NCI-H1436 (cell line): ENCODE data around the gene SSTR5.
"Not testable (repeated sequence)": the region's sequence is repeated elsewhere in the genome, so short reads cannot be mapped to it uniquely, and the experiment has no call there.

Source experiments
- DNase-seq: peaks from one replicate; lab custom pipeline; 2025; lab: John Stamatoyannopoulos, UW

Gene SSTR5

GRCh38 chr16:1073566-1074378 lies 1.2 kb downstream of the SSTR5 start:
- no peak for DNase-seq

GRCh38 chr16:1074379-1074649 lies 1.8 kb downstream of the SSTR5 start:
- no peak for DNase-seq

GRCh38 chr16:1075546-1075945 lies 3.0 kb downstream of the SSTR5 start:
- no peak for DNase-seq

GRCh38 chr16:1076801-1077576 lies 4.4 kb downstream of the SSTR5 start:
- DNase-seq = no peak

- DNase-seq = no peak
Observed at GRCh38 chr16:1077877-1078578, 5.5 kb downstream of the SSTR5 start.

- DNase-seq = no peak
Observed at GRCh38 chr16:1078579-1079021, 6.1 kb downstream of the SSTR5 start.

- no peak for DNase-seq
Observed at GRCh38 chr16:1079341-1079740, 6.8 kb downstream of the SSTR5 start.

GRCh38 chr16:1079786-1080525 lies 7.4 kb downstream of the SSTR5 start:
- no peak for DNase-seq

- no peak for DNase-seq
Observed at GRCh38 chr16:1080801-1081733, 8.5 kb downstream of the SSTR5 start.

GRCh38 chr16:1081734-1082265 lies 9.3 kb downstream of the SSTR5 start:
- DNase-seq = no peak

- DNase-seq = no peak
Observed at GRCh38 chr16:1082266-1082951, 9.9 kb downstream of the SSTR5 start.

GRCh38 chr16:1082952-1083675 lies 10.6 kb downstream of the SSTR5 start:
- DNase-seq = no peak

GRCh38 chr16:1084971-1085370 lies 12.4 kb downstream of the SSTR5 start:
- DNase-seq = no peak

- not testable (repeated sequence) for DNase-seq
Observed at GRCh38 chr16:1086443-1086842, 13.9 kb downstream of the SSTR5 start.

GRCh38 chr16:1088295-1089170 lies 16.0 kb downstream of the SSTR5 start:
- no peak for DNase-seq

- no peak for DNase-seq
Observed at GRCh38 chr16:1089439-1089821, 16.9 kb downstream of the SSTR5 start.

GRCh38 chr16:1089822-1090619 lies 17.5 kb downstream of the SSTR5 start:
- DNase-seq = no peak
